Measurements from ENCODE around the gene CNTNAP2. TPM values are rescaled to one million over a fixed set of nuclear protein-coding genes. Genes with fewer than 3 reads are reported as not detected.

CNTNAP2 gene
- total RNA-seq, 4 donors from 2014 or later: 0.29 to 0.88 (median 0.33) TPM; not detected in 1

- no peaks in the 10 kb centered on the region for H3K4me1 ChIP-seq
- H3K27me3 ChIP-seq: no peaks in the 10 kb centered on the region
- no peaks in the 10 kb centered on the region for H3K9me3 ChIP-seq
- TF ChIP-seq POLR2A (IDR thresholded peaks at IDR 0.05) (no peak), CTCF (IDR thresholded peaks at IDR 0.05) (no peak)
- no peak for DNase-seq
- WGBS, 2 donors: 85 to 86% methylated on average over 3 of the region's 3 CpGs
- no peak overlapping the region for H3K4me3 ChIP-seq (replicated peaks in 1 of 3)
- H3K36me3 ChIP-seq: no peaks in the 10 kb centered on the region
- H3K27ac ChIP-seq: no peak overlapping the region
- intact Hi-C loops (cut with DNase I): no loop called here
Measured at GRCh38 chr7:148433521-148434180, 2317.1 kb downstream of the CNTNAP2 start.

GRCh38 chr7:148434181-148434757 is 2317.7 kb downstream of the CNTNAP2 start:
- no peak for DNase-seq
- 89 to 90% methylated on average over 13 of the region's 13 CpGs for WGBS, 2 donors
- Histone ChIP-seq H3K4me3 (replicated peaks in 1 of 3) (no peak overlapping the region), H3K27ac (no peak overlapping the region), H3K9me3 (no peaks in the 10 kb centered on the region), H3K27me3 (no peaks in the 10 kb centered on the region), H3K36me3 (no peaks in the 10 kb centered on the region), H3K4me1 (no peaks in the 10 kb centered on the region)
- intact Hi-C loops (cut with DNase I): no loop called here
- no peak for TF ChIP-seq POLR2A (IDR thresholded peaks at IDR 0.05)
- TF ChIP-seq CTCF (IDR thresholded peaks at IDR 0.05): no peak

- no peak for DNase-seq
- WGBS, 2 donors: 76 to 77% methylated on average over 2 of the region's 2 CpGs
- TF ChIP-seq CTCF (IDR thresholded peaks at IDR 0.05) (no peak), POLR2A (IDR thresholded peaks at IDR 0.05) (no peak)
- intact Hi-C loops (cut with DNase I): no loop called here
- H3K27me3 ChIP-seq: no peaks in the 10 kb centered on the region
- no peak overlapping the region for H3K4me3 ChIP-seq (replicated peaks in 1 of 3)
- no peaks in the 10 kb centered on the region for H3K36me3 ChIP-seq
- no peaks in the 10 kb centered on the region for H3K4me1 ChIP-seq
- no peak overlapping the region for H3K27ac ChIP-seq
- H3K9me3 ChIP-seq: no peaks in the 10 kb centered on the region
Measured at GRCh38 chr7:148434887-148435286, 2318.3 kb downstream of the CNTNAP2 start.

GRCh38 chr7:148435715-148436114 is 2319.1 kb downstream of the CNTNAP2 start:
- intact Hi-C loops (cut with DNase I): no loop called here
- Histone ChIP-seq H3K4me3 (replicated peaks in 1 of 3) (no peak overlapping the region), H3K9me3 (no peaks in the 10 kb centered on the region), H3K27me3 (no peaks in the 10 kb centered on the region), H3K27ac (no peak overlapping the region), H3K4me1 (no peaks in the 10 kb centered on the region), H3K36me3 (no peaks in the 10 kb centered on the region)
- WGBS, 2 donors: 54 to 57% methylated on average over 6 of the region's 6 CpGs
- TF ChIP-seq CTCF (IDR thresholded peaks at IDR 0.05) (no peak), POLR2A (IDR thresholded peaks at IDR 0.05) (no peak)
- no peak for DNase-seq

GRCh38 chr7:148436135-148436534 is 2319.5 kb downstream of the CNTNAP2 start:
- intact Hi-C loops (cut with DNase I): no loop called here
- H3K27ac ChIP-seq: no peak overlapping the region
- H3K27me3 ChIP-seq: no peaks in the 10 kb centered on the region
- 88 to 100% methylated on average over 1 to 4 of the region's 4 CpGs for WGBS, 2 donors
- H3K9me3 ChIP-seq: no peaks in the 10 kb centered on the region
- no peaks in the 10 kb centered on the region for H3K36me3 ChIP-seq
- no peak for DNase-seq
- no peaks in the 10 kb centered on the region for H3K4me1 ChIP-seq
- no peak for TF ChIP-seq CTCF (IDR thresholded peaks at IDR 0.05)
- no peak for TF ChIP-seq POLR2A (IDR thresholded peaks at IDR 0.05)
- H3K4me3 ChIP-seq (replicated peaks in 1 of 3): no peak overlapping the region
